HG03108 (cell line): ENCODE data around the gene KLHDC2.
"Not testable (repeated sequence)": the region's sequence is repeated elsewhere in the genome, so short reads cannot be mapped to it uniquely, and the experiment has no call there.

ENCODE experiments used
- ATAC-seq: cut with Tn5 transposase; IDR thresholded peaks from one replicate; pipeline ENCODE4 v1.9.1; 2021; ENCODE audit warnings: moderate library complexity; ENCODE audit not compliant: unreplicated experiment

KLHDC2 gene

DNA sequence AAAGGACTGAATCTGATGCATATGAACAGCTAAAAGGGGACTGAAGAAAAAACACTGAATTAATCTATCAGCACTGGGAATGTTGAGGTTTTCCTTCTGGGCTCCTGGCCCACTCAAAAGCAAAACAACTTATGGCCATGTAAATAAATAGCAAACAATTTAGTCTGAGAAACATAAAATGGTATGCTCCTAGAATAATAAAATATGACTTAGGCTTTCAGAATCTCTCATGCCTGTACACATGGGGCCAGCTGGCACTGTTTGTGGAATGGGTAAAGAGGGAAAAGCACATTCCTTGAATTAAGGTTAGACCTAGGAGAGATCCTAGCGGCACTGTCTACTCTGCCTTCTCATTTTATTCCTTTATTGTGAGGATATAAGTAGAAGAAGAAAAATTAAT is 6.2 kb downstream of the KLHDC2 start:
- ATAC-seq, result no peak

- no peak for ATAC-seq
These were observed 10.5 kb downstream of the KLHDC2 start for GRCh38 chr14:49778421-49778820.

- ATAC-seq, result not testable (repeated sequence)
These were observed 13.1 kb downstream of the KLHDC2 start for GRCh38 chr14:49781040-49781439.

DNA sequence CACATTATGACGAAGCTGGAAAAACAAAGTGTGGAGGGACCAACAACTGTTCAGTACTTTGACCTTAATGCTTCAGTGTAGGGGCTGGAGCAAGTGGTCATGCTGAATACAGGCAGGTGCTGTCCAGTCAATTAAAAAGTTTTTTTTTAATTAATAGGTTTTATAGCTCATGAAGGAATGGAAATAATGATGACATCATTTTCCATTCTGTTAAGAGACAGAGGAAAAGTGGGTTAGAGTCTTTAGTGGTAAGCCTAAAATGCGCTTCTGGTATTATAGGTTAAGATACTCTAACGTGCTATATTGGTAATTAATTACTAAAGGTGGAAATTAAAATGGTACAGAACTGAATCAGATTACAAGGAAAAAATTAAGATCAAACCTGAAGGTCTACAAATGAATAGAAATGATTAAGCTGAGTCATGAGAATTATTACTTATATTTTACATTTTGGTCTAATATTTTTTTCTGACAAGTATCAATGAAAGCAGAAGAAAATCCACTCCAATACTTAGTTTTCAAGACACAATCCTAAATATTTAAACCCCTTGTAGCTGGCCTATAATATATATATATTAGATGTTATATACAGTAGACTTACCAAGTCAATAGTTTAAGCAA is 15.6 kb downstream of the KLHDC2 start:
- ATAC-seq, result no peak

DNA sequence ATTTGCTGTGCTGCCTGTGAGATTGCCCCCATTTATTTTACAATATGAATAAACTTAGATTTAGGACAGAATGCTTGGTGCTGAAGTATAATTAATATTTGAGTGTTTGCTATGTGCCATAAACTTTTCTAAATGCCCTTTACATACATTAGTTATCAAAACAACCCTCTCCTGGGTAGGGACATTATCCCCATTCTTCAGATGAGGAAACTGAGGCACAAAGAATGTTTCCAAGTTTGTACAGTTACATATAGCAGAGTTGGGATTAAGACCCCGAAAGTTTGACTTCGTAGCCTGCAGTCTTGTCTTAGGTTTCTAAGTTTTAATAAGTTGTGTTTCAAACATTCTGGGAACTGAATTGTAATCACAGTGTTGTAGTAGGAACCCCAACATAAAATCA is 18.4 kb downstream of the KLHDC2 start:
- ATAC-seq, result no peak

- ATAC-seq, result no peak
These were observed 24.7 kb downstream of the KLHDC2 start for GRCh38 chr14:49792618-49793017.

DNA sequence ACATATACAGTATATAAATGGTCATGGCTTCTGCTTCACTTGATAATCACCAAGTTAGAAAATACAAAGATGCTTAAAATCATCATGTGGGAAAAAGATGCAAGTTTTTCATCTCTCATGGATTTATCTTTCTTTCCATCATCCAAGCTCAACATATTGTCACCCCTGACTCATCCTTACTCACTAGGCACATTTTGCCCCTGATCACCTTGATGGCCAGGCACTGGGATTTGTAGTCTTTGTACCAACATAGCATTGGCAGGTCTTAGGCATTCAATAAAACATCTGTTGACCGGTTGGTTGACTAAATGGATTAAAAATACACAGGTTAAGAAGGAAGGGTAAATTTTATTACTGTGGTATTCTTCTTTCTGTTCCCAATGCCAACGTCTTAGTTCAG is 28.1 kb downstream of the KLHDC2 start:
- no peak for ATAC-seq

DNA sequence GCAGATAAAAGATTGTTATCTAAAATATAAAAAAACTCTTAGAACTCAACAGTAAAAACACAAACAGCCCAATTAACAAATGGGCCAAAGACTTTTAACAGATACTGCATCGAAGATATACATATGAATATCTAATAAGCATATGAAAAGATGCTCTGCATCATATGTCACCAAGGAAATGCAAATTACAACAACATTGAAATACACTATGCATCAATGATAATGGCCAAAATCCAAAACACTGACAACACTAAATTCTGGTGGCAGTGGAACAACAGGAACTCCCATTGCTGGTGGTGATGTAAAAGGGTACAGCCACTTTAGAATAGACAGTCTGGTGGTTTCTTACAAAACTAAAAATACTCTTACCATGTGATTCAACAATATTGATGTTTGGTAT is 40.8 kb downstream of the KLHDC2 start:
- ATAC-seq, result no peak

DNA sequence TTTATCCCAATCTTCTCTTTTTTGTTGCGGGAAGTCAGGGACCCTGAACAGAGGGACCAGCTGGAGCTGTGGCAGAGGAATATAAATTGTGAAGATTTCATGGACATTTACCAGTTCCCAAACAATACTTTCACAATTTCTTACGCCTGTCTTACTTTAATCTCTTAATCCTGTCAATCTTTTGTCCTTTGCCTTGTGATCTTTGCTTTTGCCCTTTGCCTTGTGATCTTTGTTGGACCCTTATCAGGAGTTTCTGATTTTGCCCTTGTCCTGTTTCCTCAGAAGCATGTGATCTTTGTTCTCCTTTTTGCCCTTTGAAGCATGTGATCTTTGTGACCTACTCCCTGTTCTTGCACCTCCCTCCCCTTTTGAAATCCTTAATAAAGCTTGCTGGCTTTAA is 48.2 kb downstream of the KLHDC2 start:
- not testable (repeated sequence) for ATAC-seq

GRCh38 chr14:49816844-49817243 is 48.9 kb downstream of the KLHDC2 start:
- no peak for ATAC-seq

DNA sequence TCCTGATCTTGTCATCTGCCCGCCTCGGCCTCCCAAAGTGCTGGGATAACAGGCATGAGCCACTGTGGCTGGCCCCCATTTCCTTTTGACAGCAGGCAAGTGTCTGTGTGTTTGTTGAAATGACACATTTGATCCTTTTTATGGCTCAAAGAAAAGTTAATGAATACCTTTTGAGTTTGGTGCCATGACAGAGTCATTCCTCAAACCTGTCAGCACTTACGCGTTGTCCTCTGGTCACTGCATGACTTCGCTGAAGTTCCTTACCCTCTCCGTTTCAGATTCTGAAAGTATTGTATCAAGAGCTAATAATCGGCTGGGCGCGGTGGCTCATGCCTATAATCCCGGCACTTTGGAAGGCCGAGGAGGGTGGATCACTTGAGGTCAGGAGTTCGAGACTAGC is 52.2 kb downstream of the KLHDC2 start:
- ATAC-seq, result no peak

GRCh38 chr14:49828640-49829039 is 60.7 kb downstream of the KLHDC2 start:
- ATAC-seq, result no peak
